DMS 273 treated with DMSO at 0.1 percent for 48 hours (cell line): ENCODE results near the gene IFNAR1.
"Not testable (repeated sequence)": the region's sequence is repeated elsewhere in the genome, so short reads cannot be mapped to it uniquely, and the experiment has no call there.

Source experiments
- DNase-seq: peaks from one replicate; lab custom pipeline; 2025; lab: John Stamatoyannopoulos, UW

Gene IFNAR1

GRCh38 chr21:33348706-33349105 lies 23.9 kb downstream of the IFNAR1 start:
- DNase-seq = peak; percentile 70

- DNase-seq = no peak
These were observed 25.9 kb downstream of the IFNAR1 start for GRCh38 chr21:33350676-33351075.

- no peak for DNase-seq
These were observed 30.6 kb downstream of the IFNAR1 start for GRCh38 chr21:33355355-33355754.

- no peak for DNase-seq
These were observed 31.2 kb downstream of the IFNAR1 start for GRCh38 chr21:33355996-33356395.

- no peak for DNase-seq
These were observed 32.4 kb downstream of the IFNAR1 start for GRCh38 chr21:33357177-33357576.

- no peak for DNase-seq
These were observed 34.7 kb downstream of the IFNAR1 start for GRCh38 chr21:33359446-33359845.

- no peak for DNase-seq
These were observed 35.5 kb downstream of the IFNAR1 start for GRCh38 chr21:33360281-33360680.

GRCh38 chr21:33360881-33361602 lies 36.3 kb downstream of the IFNAR1 start:
- DNase-seq = peak; percentile 55

- DNase-seq = no peak
These were observed 37.3 kb downstream of the IFNAR1 start for GRCh38 chr21:33362044-33362555.

GRCh38 chr21:33363911-33364609 lies 39.3 kb downstream of the IFNAR1 start:
- DNase-seq = not testable (repeated sequence)

- no peak for DNase-seq
These were observed 40.1 kb downstream of the IFNAR1 start for GRCh38 chr21:33364830-33365229.

GRCh38 chr21:33367309-33367973 lies 42.7 kb downstream of the IFNAR1 start:
- no peak for DNase-seq

- DNase-seq = no peak
These were observed 43.4 kb downstream of the IFNAR1 start for GRCh38 chr21:33368124-33368523.

GRCh38 chr21:33368576-33368975 lies 43.8 kb downstream of the IFNAR1 start:
- no peak for DNase-seq

- DNase-seq = no peak
These were observed 44.8 kb downstream of the IFNAR1 start for GRCh38 chr21:33369586-33369985.

GRCh38 chr21:33370305-33370704 lies 45.5 kb downstream of the IFNAR1 start:
- DNase-seq = no peak

GRCh38 chr21:33371366-33371765 lies 46.6 kb downstream of the IFNAR1 start:
- DNase-seq = no peak

- DNase-seq = no peak
These were observed 47.8 kb downstream of the IFNAR1 start for GRCh38 chr21:33372582-33372981.

GRCh38 chr21:33373451-33373850 lies 48.7 kb downstream of the IFNAR1 start:
- no peak for DNase-seq

- no peak for DNase-seq
These were observed 49.3 kb downstream of the IFNAR1 start for GRCh38 chr21:33374080-33374449.

GRCh38 chr21:33374450-33375096 lies 49.8 kb downstream of the IFNAR1 start:
- DNase-seq = peak; percentile 8

GRCh38 chr21:33375101-33375644 lies 50.4 kb downstream of the IFNAR1 start:
- no peak for DNase-seq
